Measurements from ENCODE around the gene KRTAP4-16.
"Not testable (repeated sequence)": the region's sequence is repeated elsewhere in the genome, so short reads cannot be mapped to it uniquely, and the experiment has no call there.

The KRTAP4-16 gene

DNA sequence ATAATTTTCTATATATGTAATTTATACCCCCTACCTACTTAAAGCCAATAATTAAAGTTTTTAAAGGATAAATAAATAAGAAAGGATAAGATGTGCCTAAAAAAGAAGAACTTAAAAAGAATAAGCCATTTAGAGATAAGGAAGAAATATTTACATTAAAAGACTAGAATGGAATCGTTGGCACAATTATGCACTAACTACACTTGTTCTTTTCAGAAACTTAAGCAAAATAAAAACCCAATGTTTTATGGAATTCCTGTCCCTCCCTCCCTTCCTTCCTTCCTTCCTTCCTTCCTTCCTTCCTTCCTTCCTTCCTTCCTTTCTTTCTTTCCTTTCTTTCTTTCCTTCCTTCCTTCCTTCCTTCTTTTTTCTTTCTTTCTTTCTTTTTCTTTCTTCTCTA is 42.8 kb upstream of the KRTAP4-16 start:
- H3K4me3 ChIP-seq (ENCODE audit: low read depth, low read length): no peak overlapping the region
- DNase-seq (ENCODE audit: low read depth): no peak
- TF ChIP-seq, protein P1, sequence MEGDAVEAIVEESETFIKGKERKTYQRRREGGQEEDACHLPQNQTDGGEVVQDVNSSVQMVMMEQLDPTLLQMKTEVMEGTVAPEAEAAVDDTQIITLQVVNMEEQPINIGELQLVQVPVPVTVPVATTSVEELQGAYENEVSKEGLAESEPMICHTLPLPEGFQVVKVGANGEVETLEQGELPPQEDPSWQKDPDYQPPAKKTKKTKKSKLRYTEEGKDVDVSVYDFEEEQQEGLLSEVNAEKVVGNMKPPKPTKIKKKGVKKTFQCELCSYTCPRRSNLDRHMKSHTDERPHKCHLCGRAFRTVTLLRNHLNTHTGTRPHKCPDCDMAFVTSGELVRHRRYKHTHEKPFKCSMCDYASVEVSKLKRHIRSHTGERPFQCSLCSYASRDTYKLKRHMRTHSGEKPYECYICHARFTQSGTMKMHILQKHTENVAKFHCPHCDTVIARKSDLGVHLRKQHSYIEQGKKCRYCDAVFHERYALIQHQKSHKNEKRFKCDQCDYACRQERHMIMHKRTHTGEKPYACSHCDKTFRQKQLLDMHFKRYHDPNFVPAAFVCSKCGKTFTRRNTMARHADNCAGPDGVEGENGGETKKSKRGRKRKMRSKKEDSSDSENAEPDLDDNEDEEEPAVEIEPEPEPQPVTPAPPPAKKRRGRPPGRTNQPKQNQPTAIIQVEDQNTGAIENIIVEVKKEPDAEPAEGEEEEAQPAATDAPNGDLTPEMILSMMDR (conservative IDR thresholded peaks at IDR 0.05; ENCODE audit: low read depth, low read length): no peak

DNA sequence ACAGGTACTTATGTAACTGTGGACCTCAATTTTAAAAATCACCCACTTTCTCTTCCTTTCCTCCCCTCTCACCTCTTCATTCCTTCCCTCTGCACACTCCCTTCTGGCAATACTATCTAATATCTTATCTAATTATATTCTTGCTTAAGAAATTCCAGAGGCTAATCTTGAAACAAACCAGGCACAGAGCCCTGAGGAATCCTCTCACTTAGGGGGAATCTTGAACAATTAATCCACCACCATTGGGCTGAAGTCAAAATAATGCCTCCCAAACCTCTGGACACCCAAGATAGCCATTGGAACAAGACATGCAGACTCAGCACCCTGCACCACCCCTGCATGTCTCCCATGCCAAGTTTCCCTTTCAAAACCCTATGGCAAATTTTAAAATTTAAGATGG is 39.4 kb upstream of the KRTAP4-16 start:
- TF ChIP-seq, protein P1 (conservative IDR thresholded peaks at IDR 0.05; ENCODE audit: low read depth, low read length): no peak
- no peak for DNase-seq (ENCODE audit: low read depth)
- no peak overlapping the region for H3K4me3 ChIP-seq (ENCODE audit: low read depth, low read length)

DNA sequence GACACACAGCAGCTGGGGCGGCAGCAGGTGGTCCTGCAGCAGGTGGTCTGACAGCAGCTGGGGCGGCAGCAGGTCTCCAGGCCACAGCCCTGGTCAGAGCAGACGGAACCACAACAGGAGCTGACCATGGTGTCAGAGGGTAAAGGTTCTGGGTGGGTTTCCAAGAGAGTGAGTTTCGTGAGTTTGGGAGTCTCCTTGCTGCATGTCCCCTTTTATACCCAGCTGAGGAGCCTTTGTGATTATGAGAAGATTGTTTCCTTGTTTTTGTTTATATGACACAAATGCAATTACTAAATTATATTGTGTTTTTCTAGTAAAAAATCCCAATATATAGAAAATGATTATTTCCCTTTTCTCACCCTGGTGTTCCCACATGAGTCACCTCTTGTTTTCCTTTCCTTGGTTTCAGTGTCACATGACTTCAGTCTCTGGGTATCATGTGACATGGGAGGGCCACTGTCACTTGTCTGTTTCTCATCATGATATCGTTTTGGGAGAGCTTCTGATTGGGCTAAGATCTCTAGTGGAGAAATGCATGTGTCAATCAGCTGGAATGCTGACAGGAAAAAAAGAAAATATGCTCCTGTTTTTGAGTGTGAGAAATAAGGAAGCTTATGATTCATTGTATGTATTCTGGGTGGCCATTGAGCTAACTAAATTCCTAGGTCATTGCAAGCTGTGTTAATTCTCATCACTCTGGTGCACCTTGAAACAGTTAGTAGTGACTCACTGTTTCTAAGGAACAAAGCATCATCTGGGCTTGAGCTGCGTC is 38.5 kb upstream of the KRTAP4-16 start, which contains the start of gene KRTAP4-6:
Gene KRTAP4-6, minus strand, starts transcription at position 185 of the 772 bp plus-strand sequence. Its CDS starts 57 bp downstream, at position 128.
- H3K4me3 ChIP-seq (ENCODE audit: low read depth, low read length): no peak within 1 kb of the TSS
- TF ChIP-seq, protein P1 (conservative IDR thresholded peaks at IDR 0.05; ENCODE audit: low read depth, low read length): no peak
- peak; percentile 54 for DNase-seq (ENCODE audit: low read depth)

DNA sequence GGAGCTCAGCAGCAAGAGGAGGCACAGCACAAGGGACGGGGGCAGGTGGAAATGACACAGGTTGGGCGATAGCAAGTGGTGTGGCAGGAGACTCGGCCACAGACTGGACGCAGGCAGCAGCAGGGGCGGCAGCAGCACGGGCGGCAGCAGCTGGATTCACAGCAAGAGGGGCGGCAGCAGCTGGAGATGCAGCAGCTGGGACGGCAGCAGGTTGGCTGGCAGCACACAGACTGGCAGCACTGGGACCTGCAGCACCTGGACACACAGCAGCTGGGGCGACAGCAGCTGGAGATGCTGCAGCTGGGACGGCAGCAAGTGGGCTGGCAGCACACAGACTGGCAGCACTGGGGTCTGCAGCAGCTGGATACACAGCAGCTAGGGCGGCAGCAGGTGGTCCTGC is 37.9 kb upstream of the KRTAP4-16 start:
- not testable (repeated sequence) for H3K4me3 ChIP-seq (ENCODE audit: low read depth, low read length); DNase-seq (ENCODE audit: low read depth)

- TF ChIP-seq, protein P1 (conservative IDR thresholded peaks at IDR 0.05; ENCODE audit: low read depth, low read length): no peak
- DNase-seq (ENCODE audit: low read depth): peak; percentile 16
Observed at GRCh38 chr17:41133880-41134735, 32.1 kb upstream of the KRTAP4-16 start.

DNA sequence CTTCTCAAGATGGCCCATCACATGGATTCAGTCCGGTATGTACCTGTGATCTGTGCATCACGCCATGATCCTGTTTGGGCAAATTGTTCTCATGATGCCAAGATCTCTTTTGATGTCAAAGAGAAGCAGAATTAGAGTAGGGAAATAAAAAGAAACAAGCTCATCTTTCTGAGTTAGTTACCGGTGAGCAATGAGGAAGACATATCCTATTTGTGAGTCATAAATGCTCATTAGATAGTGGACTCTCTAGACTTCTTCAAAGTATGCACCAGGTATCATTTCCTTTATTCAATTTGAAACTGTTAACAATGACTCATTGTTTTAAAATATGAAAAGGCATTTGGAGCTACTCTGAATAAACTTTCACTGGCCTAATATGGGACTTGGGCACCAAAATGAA is 30.0 kb upstream of the KRTAP4-16 start:
- TF ChIP-seq, protein P1 (conservative IDR thresholded peaks at IDR 0.05; ENCODE audit: low read depth, low read length): no peak
- no peak overlapping the region for H3K4me3 ChIP-seq (ENCODE audit: low read depth, low read length)
- peak; percentile 26 for DNase-seq (ENCODE audit: low read depth)

More at GRCh38 chr17:41133880-41134735, 32.1 kb upstream of the KRTAP4-16 start:
- no peak overlapping the region for H3K4me3 ChIP-seq (ENCODE audit: low read depth, low read length)

- TF ChIP-seq, protein P1 (conservative IDR thresholded peaks at IDR 0.05; ENCODE audit: low read depth, low read length): no peak
- DNase-seq (ENCODE audit: low read depth): no peak
- H3K4me3 ChIP-seq (ENCODE audit: low read depth, low read length): no peak overlapping the region
Observed at GRCh38 chr17:41127371-41127770, 25.4 kb upstream of the KRTAP4-16 start.
